Upper lobe of left lung (tissue), 6 donors: ENCODE measurements around the gene ASCL4. TPM values are rescaled to one million over a fixed set of nuclear protein-coding genes. Genes with fewer than 3 reads are reported as not detected.

Experiments
- ATAC-seq, 2 donors: fragments of 200-7000 bp; cut with Tn5 transposase; one replicate each; pipeline ENCODE4 v1.9.1; 2022; ENCODE audit warnings: mild to moderate bottlenecking in 2 of 2, moderate library complexity in 2 of 2; ENCODE audit not compliant: low FRiP score in 2 of 2
- DNase-seq, 2 donors: peaks; one replicate each; pipeline ENCODE4 v3.0.0-alpha.2; 2019 to 2020
- H3K27ac ChIP-seq, 4 donors: fragments of 200-600 bp; sonication (generic); one replicate each; pipeline ENCODE4 v1.5.1; 2016 to 2019
- H3K27me3 ChIP-seq, 4 donors: fragments of 200-600 bp; sonication (generic); one replicate each; pipeline ENCODE4 v1.5.1; 2017 to 2019
- H3K36me3 ChIP-seq, 4 donors: fragments of 200-600 bp; sonication (generic); one replicate each; pipeline ENCODE4 v1.5.1; 2016 to 2019
- H3K4me1 ChIP-seq, 4 donors: fragments of 200-600 bp; sonication (generic); one replicate each; pipeline ENCODE4 v1.5.1; 2018 to 2019
- H3K4me3 ChIP-seq, 4 donors: fragments of 200-600 bp; sonication (generic); one replicate each; pipeline ENCODE4 v1.5.1; 2017 to 2019; ENCODE audit warnings: mild to moderate bottlenecking in 2 of 4, moderate library complexity in 1 of 4
- H3K9me3 ChIP-seq, 4 donors: fragments of 200-600 bp; sonication (generic); one replicate each; pipeline ENCODE4 v1.5.1; 2018 to 2019
- EP300 ChIP-seq, 4 donors: sonication (generic); formaldehyde crosslinking; IDR thresholded peaks; one replicate each; pipeline ENCODE4 v1.5.1; 2017; ENCODE audit warnings: antibody characterized with exemption in 4 of 4, control low read depth in 2 of 4
- POLR2A ChIP-seq, 4 donors: fragments of 450-650 bp; IDR thresholded peaks; one replicate each; pipeline ENCODE4 v1.5.1; 2016 to 2017; ENCODE audit warnings: antibody characterized with exemption in 4 of 4, mild to moderate bottlenecking in 2 of 4
- POLR2AphosphoS5 ChIP-seq, 2 donors: sonication (generic); formaldehyde crosslinking; IDR thresholded peaks; one replicate each; pipeline ENCODE4 v1.5.1; 2017; ENCODE audit warnings: antibody characterized with exemption in 2 of 2
- WGBS, 2 donors: methylation state at CpG; one replicate each; pipeline ENCODE4 v1.1.5; 2017 to 2018; 5-methylcytosine and 5-hydroxymethylcytosine counted together
- total RNA-seq, 6 donors: library from RNA; depleted of rRNA in 4 of 6; stranded (reverse); fragments of >200 nt in 4 of 6; gene quantifications; one replicate each; pipeline versions ENCODE4 v1.1.0 to v1.2.1, GENCODE V29; 2016 to 2021
- TF ChIP-seq, protein P1 (sequence below), 6 experiments: fragments of 450-650 bp in 4 of 6; fragments of 200-600 bp in 2 of 6; sonication (generic) in 2 of 6; IDR thresholded peaks; one replicate each; pipeline ENCODE4 v1.5.1; 2016 to 2019; ENCODE audit warnings: antibody characterized with exemption in 6 of 6
- donor health status: DM: no; HTN: no; CAD: no; lungs with moderate emphysema.
- donor health status: DM: no; HTN: yes; CAD: no; lungs with severe emphysema.

Gene ASCL4
- total RNA-seq, 6 donors from 2014 or later = not detected

DNA sequence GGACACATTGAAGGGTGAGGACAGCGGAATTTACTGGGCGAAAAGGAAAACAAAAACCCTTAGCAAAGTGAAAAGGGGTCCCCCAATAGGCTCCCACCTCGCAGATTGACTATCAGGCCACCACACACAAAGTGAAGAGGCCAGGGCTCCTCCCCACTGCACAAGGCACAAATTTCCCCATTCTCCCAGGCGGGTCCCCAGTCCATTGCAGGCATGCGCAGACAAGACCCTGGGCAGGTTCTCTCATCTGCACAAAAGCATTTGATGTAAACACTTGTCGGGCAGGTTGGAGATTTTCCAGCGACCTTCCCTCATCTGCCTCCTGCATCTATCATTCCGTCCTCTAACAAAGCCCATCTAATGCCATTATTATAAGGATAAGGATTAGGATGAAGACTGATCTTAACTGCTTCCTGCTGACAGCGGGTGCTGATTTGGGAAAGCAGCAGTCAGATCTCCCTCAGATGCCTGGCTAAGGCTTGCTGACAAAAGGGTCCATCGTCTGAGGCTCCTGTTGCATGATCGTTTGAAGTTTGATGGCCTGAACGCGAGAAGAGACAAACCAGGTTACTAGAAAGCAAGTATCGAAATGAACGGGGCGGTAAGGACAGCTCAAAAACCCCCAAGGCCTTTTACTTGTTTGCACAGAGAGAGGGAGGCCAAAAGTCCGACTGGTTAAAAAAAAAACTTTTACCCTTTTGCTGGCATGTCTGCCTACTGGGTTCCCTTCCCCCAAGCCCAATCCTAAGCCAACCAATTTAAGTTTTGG lies 14.4 kb downstream of the ASCL4 start:
- Histone ChIP-seq H3K9me3 (no peaks in the 10 kb centered on the region), H3K36me3 (no peaks in the 10 kb centered on the region), H3K27me3 (no peaks in the 10 kb centered on the region), H3K4me3 (no peak overlapping the region), H3K27ac (no peak overlapping the region), H3K4me1 (no peaks in the 10 kb centered on the region)
- DNase-seq (no peak), ATAC-seq (no peak)
- WGBS, 2 donors = 80 to 84% methylated on average over 14 to 17 of the region's 17 CpGs
- TF ChIP-seq POLR2A (IDR thresholded peaks at IDR 0.05) (no peak), POLR2AphosphoS5 (IDR thresholded peaks at IDR 0.05) (no peak), EP300 (IDR thresholded peaks at IDR 0.05) (no peak)
- TF ChIP-seq, protein P1, sequence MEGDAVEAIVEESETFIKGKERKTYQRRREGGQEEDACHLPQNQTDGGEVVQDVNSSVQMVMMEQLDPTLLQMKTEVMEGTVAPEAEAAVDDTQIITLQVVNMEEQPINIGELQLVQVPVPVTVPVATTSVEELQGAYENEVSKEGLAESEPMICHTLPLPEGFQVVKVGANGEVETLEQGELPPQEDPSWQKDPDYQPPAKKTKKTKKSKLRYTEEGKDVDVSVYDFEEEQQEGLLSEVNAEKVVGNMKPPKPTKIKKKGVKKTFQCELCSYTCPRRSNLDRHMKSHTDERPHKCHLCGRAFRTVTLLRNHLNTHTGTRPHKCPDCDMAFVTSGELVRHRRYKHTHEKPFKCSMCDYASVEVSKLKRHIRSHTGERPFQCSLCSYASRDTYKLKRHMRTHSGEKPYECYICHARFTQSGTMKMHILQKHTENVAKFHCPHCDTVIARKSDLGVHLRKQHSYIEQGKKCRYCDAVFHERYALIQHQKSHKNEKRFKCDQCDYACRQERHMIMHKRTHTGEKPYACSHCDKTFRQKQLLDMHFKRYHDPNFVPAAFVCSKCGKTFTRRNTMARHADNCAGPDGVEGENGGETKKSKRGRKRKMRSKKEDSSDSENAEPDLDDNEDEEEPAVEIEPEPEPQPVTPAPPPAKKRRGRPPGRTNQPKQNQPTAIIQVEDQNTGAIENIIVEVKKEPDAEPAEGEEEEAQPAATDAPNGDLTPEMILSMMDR (IDR thresholded peaks at IDR 0.05) = no peak

DNA sequence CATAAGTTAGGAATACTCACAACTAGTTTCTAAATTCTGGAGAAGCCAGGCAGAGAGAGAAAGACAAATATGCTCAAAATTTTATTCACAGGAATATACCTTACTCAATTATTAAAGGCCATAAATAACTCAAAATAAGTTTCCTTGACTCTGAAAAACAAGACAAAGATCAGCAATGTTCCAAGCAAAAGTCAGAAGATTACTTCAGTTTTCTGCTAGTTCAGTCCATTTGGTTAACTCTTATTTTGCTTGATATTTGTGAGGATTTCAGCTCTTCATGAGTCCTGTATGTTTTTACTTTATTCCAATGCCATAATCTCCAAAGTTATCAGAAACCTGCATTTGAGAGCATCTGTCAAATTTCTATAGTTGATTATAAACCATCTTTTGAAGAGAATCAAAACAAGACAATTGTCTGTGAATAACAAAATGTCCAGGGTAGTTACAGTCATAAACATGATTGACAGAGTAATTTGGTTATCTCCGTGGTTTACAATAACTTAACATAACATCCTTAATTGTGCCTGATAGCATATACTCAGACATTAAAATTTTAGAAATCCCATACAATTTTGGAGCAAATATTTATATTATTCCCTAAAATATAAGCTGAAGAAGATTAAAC lies 17.1 kb downstream of the ASCL4 start:
- no peak overlapping the region for H3K27ac ChIP-seq
- H3K4me1 ChIP-seq = no peaks in the 10 kb centered on the region
- no peaks in the 10 kb centered on the region for H3K27me3 ChIP-seq
- TF ChIP-seq, protein P1 (IDR thresholded peaks at IDR 0.05) = no peak
- no peak for TF ChIP-seq POLR2A (IDR thresholded peaks at IDR 0.05)
- H3K36me3 ChIP-seq = no peaks in the 10 kb centered on the region
- DNase-seq = no peak
- ATAC-seq = no peak
- WGBS, 2 donors = 68 to 73% methylated on average over 1 of the region's 1 CpG
- no peaks in the 10 kb centered on the region for H3K9me3 ChIP-seq
- no peak overlapping the region for H3K4me3 ChIP-seq

DNA sequence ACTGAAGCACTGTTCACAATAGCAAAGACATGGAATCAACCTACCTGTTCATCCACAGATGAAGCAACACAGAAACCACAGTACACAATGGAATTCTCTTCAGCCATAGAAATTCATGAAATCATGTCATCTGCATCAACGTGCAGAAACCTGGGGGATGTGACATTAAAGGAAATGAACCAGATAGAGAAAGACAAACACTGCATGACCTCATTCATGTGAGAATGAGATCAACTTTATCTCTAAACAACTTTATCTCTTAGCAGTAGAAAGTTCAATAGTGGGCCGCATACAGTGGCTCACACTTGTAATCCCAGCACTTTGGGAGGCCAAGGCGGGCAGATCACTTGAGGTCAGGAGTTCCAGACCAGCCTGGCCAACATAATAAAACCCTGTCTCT lies 19.9 kb downstream of the ASCL4 start:
- Histone ChIP-seq H3K4me1 (no peaks in the 10 kb centered on the region), H3K4me3 (no peak overlapping the region), H3K27ac (no peak overlapping the region), H3K9me3 (no peaks in the 10 kb centered on the region), H3K36me3 (no peaks in the 10 kb centered on the region), H3K27me3 (no peaks in the 10 kb centered on the region)
- ATAC-seq (no peak), DNase-seq (no peak)
- TF ChIP-seq POLR2A (IDR thresholded peaks at IDR 0.05) (no peak), EP300 (IDR thresholded peaks at IDR 0.05) (no peak), POLR2AphosphoS5 (IDR thresholded peaks at IDR 0.05) (no peak)
- TF ChIP-seq, protein P1 (IDR thresholded peaks at IDR 0.05) = no peak
- WGBS, 2 donors = 58 to 75% methylated on average over 3 of the region's 3 CpGs

DNA sequence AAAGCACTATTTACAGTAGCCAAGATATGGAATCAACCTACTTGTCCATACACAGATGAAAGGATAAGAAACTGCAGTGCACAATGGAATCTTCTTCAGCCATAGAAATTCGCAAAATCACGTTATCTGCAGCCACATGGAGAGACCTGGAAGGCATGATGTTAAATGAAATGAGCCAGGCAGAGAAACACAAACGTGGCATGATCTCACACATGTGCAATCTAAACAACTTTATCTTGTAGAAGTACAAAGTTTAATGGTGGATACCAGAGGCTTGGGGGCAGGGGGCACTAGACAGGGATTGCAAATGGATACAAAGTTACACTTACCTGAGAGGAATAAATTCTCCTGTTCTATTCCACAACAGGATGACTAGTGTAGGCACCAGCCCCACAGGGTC lies 24.1 kb downstream of the ASCL4 start:
- no peaks in the 10 kb centered on the region for H3K27me3 ChIP-seq
- DNase-seq (no peak), ATAC-seq (no peak)
- no peaks in the 10 kb centered on the region for H3K9me3 ChIP-seq
- 50 to 62% methylated on average over 3 of the region's 3 CpGs for WGBS, 2 donors
- no peak overlapping the region for H3K27ac ChIP-seq
- no peak overlapping the region for H3K4me3 ChIP-seq
- TF ChIP-seq POLR2A (IDR thresholded peaks at IDR 0.05) (no peak), EP300 (IDR thresholded peaks at IDR 0.05) (no peak), POLR2AphosphoS5 (IDR thresholded peaks at IDR 0.05) (no peak)
- TF ChIP-seq, protein P1 (IDR thresholded peaks at IDR 0.05) = no peak
- H3K4me1 ChIP-seq = no peaks in the 10 kb centered on the region
- H3K36me3 ChIP-seq = no peaks in the 10 kb centered on the region

DNA sequence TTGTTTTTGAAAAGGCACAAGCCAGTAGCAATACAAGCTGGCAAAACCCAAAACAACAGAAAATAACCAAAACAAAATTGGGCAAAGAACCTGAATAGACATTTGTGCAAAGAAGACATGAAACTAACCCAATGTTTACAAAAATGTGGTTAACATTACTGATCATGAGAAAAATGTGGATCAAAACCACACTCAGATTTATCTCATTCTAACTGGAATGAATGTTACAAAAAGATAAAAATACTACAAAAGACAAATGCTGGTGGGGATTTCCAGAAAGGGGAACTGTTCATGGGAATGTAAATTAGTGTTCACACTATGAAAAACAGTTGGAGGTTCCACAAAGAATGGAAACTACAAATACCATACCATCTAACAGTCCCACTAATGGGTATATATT lies 26.6 kb downstream of the ASCL4 start:
- Histone ChIP-seq H3K9me3 (no peaks in the 10 kb centered on the region), H3K36me3 (no peaks in the 10 kb centered on the region), H3K27me3 (no peaks in the 10 kb centered on the region), H3K4me3 (no peak overlapping the region), H3K4me1 (no peaks in the 10 kb centered on the region), H3K27ac (no peak overlapping the region)
- ATAC-seq (no peak), DNase-seq (no peak)
- TF ChIP-seq EP300 (IDR thresholded peaks at IDR 0.05) = no peak
- no peak for TF ChIP-seq POLR2A (IDR thresholded peaks at IDR 0.05)
- TF ChIP-seq, protein P1 (IDR thresholded peaks at IDR 0.05) = no peak
- TF ChIP-seq POLR2AphosphoS5 (IDR thresholded peaks at IDR 0.05) = no peak
